Stimulated activated memory B cell treated with anti-CD40 and anti-IgM and Interleukin-4, amounts not matched to agents 10 μg/mL and 1 μg/mL and 100 μg/mL, for 72 hours (primary cell): ENCODE measurements around the gene IFI27L2.

Experiments
- ATAC-seq: fragments of 150-1000 bp; cut with Tn5 transposase; 2 replicates; pipeline ENCODE4 v1.10.0; 2021
- H3K27ac Mint-ChIP-seq: one replicate; pipeline ENCODE4 v1.8.0; 2022; ENCODE audit warnings: mild to moderate bottlenecking, mixed read lengths
- H3K27me3 Mint-ChIP-seq: one replicate; pipeline ENCODE4 v1.8.0; 2022; ENCODE audit warnings: mixed read lengths
- H3K36me3 Mint-ChIP-seq: one replicate; pipeline ENCODE4 v1.8.0; 2022; ENCODE audit warnings: mixed read lengths
- H3K4me1 Mint-ChIP-seq: one replicate; pipeline ENCODE4 v1.8.0; 2022; ENCODE audit warnings: mixed read lengths
- H3K4me3 Mint-ChIP-seq: one replicate; pipeline ENCODE4 v1.8.0; 2022; ENCODE audit warnings: mild to moderate bottlenecking, moderate library complexity, mixed read lengths
- H3K9me3 Mint-ChIP-seq: one replicate; pipeline ENCODE4 v1.8.0; 2022; ENCODE audit warnings: mixed read lengths

Gene IFI27L2

DNA sequence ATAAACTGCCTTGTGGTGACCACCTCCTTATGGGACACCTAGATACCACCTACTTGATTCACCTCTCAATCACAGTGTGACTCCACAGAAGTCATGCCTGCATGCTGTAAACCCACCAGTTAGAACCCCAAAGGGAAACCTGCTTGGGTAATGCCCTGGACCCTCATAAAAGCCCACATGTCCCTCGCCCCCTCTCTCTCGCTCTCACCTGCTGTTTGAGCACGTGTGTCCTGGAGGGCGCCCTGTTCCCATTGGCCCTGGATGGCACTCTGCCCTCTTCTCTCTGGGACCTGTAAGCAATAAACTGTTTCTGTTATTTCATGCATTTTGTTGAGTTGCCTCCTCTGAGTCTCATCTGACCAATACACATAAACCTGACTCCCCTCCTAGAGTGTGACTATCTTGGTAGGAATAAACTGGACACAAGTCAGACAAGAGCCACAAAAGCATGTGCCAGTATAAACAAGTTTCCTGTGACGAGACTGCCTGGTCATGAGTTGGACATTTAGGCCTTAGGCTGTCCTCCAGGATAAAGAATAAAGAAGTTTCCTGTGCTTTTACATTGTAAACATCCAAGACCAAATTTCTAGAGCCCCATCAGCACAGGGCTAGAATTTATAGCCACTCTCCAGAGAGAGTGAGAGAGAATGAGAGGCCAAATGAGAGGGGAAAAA, 8.6 kb downstream of the IFI27L2 start:
- Mint-ChIP-seq H3K27me3 (peaks cover 25% of the 10 kb centered on the region), H3K4me3 (no peak overlapping the region), H3K9me3 (peaks cover 12% of the 10 kb centered on the region), H3K36me3 (no peaks in the 10 kb centered on the region), H3K27ac (no peak overlapping the region), H3K4me1 (no peaks in the 10 kb centered on the region)
- ATAC-seq, result no peak

DNA sequence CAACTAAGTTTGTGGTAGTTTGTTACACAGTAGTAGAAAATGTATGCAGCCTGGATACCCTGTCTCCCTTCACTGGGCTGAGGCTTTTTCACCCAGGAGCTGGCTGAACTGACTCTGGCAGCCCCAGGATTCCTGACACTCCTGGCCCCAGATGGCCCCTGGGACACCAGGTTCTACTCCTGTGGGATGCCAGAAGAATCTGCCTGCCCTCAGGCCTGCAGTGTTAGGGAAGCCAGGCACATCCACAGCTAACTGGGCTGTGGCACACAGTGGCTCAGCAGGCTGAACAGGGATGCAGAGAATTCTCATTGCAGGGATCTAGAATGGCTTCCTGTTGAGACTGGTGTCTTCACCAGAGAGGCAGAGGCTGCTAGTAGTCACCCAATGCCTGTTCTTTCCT, 10.3 kb downstream of the IFI27L2 start:
- ATAC-seq, result no peak

DNA sequence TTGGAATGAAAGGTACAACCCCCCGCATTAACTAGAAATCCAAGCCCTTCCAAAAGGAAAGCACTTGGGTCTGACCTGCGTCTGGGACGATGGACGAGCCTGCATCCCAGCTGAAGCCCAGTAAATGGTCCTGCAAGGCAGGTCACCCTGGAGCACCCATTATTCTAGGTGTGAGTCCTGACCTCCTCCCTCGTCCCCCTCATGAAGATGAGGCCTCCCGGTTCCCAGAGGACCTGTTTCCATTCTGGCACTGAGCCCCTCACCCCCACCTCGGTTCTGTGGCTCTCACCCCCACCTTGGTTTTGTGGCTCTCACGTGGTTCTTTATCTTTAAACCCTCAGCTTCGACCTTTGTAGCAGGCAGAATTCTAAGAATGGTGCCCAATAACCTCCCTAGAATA, 11.5 kb downstream of the IFI27L2 start:
- H3K36me3 Mint-ChIP-seq, result no peaks in the 10 kb centered on the region
- no peak overlapping the region for H3K4me3 Mint-ChIP-seq
- no peak overlapping the region for H3K27ac Mint-ChIP-seq
- H3K27me3 Mint-ChIP-seq, result peaks cover 55% of the 10 kb centered on the region
- no peaks in the 10 kb centered on the region for H3K4me1 Mint-ChIP-seq
- ATAC-seq, result no peak
- H3K9me3 Mint-ChIP-seq, result peaks cover 12% of the 10 kb centered on the region

More for the DNA sequence above, 10.3 kb downstream of the IFI27L2 start:
- no peak overlapping the region for H3K27ac Mint-ChIP-seq
- H3K4me1 Mint-ChIP-seq, result no peaks in the 10 kb centered on the region
- peaks cover 12% of the 10 kb centered on the region for H3K9me3 Mint-ChIP-seq
- H3K36me3 Mint-ChIP-seq, result no peaks in the 10 kb centered on the region
- H3K4me3 Mint-ChIP-seq, result no peak overlapping the region
- H3K27me3 Mint-ChIP-seq, result peaks cover 43% of the 10 kb centered on the region

DNA sequence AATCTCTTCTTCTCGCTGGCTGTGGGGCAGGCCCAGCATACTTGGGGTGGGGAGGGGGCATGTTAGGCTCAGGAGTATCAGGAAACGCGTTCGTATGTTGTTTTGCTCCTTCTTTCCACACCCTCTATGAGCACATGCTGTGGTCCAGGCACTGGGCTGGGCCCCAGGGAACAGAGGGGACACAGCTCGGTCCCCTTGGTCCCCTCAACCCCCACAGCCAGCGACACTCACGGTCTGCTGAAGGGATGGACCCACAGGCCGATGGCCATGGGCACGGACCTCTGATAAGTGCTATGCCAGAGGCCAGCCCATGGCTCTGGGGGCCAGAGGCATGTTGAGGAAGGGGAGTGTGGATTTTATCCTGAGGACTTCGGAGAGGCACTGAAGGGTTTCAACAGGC, 12.7 kb downstream of the IFI27L2 start:
- Mint-ChIP-seq H3K4me1 (no peaks in the 10 kb centered on the region), H3K27me3 (peaks cover 66% of the 10 kb centered on the region), H3K4me3 (no peak overlapping the region), H3K9me3 (peaks cover 12% of the 10 kb centered on the region), H3K27ac (no peak overlapping the region), H3K36me3 (no peaks in the 10 kb centered on the region)
- ATAC-seq, result peak; percentile 13

DNA sequence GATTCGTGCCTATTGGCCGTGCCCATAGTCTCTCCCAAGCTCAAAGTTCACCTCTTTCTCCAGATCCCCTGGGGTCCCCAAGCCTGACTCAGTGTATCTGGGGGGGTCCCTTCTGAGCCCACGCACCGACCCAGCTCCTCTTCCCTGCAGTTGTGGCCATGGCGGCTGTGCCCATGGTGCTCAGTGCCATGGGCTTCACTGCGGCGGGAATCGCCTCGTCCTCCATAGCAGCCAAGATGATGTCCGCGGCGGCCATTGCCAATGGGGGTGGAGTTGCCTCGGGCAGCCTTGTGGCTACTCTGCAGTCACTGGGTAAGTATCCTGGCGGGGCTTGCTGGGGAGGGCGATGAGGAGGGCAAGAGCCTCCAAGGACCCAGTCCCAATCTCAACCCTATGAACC, 13.8 kb downstream of the IFI27L2 start:
- no peak overlapping the region for H3K4me3 Mint-ChIP-seq
- no peak overlapping the region for H3K27ac Mint-ChIP-seq
- H3K36me3 Mint-ChIP-seq, result no peaks in the 10 kb centered on the region
- ATAC-seq, result no peak
- peaks cover 7% of the 10 kb centered on the region for H3K9me3 Mint-ChIP-seq
- H3K4me1 Mint-ChIP-seq, result no peaks in the 10 kb centered on the region
- H3K27me3 Mint-ChIP-seq, result peaks cover 68% of the 10 kb centered on the region

DNA sequence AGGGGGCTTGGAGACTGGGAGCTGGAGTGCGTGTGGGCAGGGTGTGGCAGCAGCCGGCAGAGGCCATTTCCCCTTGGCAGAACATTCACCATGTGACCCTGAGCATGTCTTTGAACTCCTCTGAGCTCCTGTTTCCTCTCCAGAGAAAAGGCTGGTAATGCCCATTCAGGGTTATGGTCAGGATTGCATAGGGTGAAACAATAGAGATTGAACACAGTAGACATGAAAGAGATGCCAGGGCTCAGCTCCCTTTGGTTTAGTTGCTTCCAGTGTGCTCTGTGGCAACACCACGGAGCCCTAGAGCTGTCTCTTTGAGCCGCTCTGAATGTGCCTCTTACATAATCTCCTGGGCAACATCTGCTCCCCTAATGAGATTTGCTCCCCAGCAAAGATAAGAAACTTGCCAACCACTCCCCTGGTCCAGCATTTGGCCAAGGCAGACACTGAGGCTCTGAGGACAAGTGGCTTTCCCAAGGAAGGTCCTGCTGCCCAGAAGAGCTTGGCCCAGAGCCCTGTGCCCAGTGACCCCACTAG, 14.3 kb downstream of the IFI27L2 start:
- H3K9me3 Mint-ChIP-seq, result peaks cover 5% of the 10 kb centered on the region
- ATAC-seq, result no peak
- H3K36me3 Mint-ChIP-seq, result no peaks in the 10 kb centered on the region
- H3K4me1 Mint-ChIP-seq, result no peaks in the 10 kb centered on the region
- H3K27me3 Mint-ChIP-seq, result peaks cover 68% of the 10 kb centered on the region
- H3K4me3 Mint-ChIP-seq, result no peak overlapping the region
- no peak overlapping the region for H3K27ac Mint-ChIP-seq

DNA sequence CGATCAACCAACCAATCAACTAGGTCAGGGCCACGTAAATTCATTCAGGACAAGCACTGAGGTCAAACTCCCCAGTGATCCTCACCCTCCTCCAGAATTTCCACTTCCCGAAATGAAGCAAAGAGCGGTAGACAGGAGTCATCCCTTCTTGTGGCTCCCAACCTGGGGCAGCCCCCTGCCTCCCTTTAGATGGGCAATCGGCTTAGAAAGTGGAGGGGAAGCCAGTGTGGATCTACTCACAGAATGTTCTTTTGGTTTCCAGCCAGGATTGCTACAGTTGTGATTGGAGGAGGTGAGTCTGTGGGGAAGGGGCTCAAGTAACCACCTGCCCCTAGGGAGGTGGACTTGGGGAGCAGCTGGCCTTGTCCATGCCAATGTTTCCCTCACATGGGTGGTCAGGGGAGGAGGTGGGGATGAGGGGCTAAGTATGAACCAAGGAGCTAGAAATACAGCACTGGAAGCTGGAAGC, 14.8 kb downstream of the IFI27L2 start:
- Mint-ChIP-seq H3K27me3 (peaks cover 68% of the 10 kb centered on the region), H3K4me3 (no peak overlapping the region), H3K36me3 (no peaks in the 10 kb centered on the region), H3K27ac (no peak overlapping the region), H3K4me1 (no peaks in the 10 kb centered on the region), H3K9me3 (peaks cover 3% of the 10 kb centered on the region)
- no peak for ATAC-seq

DNA sequence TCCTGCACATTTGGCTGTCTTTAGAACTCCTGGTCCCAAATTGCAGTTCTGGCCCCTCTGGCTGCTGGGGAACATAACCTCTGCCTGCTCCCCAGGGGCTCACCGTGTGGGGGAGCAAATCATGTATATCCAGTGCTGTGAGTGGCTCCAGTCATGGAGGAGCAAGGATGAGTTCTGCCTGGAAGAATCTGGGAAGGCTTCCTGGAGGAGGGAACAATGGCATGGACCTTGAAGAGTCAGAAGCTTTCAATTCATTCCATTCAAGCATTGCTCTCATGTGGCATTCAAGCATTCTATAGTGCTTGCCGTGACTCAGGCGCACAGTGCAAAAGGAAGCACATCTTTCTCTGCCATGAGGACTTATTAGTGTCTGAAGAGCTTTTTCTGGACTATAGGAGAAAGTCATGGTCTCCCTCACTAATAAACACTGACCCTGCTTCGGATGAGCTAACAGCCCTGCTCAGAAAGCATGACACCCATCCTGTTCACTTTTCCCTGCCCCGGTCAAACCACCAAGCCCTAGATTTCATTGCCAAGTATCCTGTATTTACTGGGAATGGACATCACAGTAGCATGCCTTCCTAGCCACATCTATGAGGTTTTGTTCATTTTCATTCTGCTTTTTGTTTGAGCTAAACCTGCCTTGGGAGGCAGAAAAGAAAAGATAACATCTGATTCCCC, 15.4 kb downstream of the IFI27L2 start:
- Mint-ChIP-seq H3K4me3 (no peak overlapping the region), H3K27ac (no peak overlapping the region), H3K9me3 (no peaks in the 10 kb centered on the region), H3K27me3 (peaks cover 68% of the 10 kb centered on the region), H3K4me1 (no peaks in the 10 kb centered on the region), H3K36me3 (no peaks in the 10 kb centered on the region)
- no peak for ATAC-seq

DNA sequence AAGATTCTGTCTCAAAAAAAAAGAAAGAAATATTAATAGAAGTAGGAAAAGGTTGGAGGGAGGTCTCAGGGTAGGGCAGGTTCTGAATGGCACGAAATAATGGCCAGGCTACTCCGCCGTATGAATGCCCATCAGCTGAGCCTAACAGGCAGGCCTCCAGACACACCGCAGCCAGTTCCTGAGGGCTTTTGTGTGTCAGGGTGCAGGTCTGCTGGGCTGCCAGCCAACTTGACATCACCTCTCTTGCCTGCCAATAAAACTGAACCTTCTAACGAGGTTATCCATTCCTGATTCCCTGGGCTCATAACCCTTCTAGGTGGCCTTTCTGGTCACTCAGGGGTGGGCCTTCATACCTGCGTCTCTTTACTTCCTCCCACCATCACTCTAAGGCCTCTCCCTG, 15.9 kb downstream of the IFI27L2 start:
- Mint-ChIP-seq H3K4me3 (no peak overlapping the region), H3K27ac (no peak overlapping the region), H3K27me3 (peaks cover 68% of the 10 kb centered on the region), H3K36me3 (no peaks in the 10 kb centered on the region), H3K9me3 (no peaks in the 10 kb centered on the region), H3K4me1 (no peaks in the 10 kb centered on the region)
- no peak for ATAC-seq

DNA sequence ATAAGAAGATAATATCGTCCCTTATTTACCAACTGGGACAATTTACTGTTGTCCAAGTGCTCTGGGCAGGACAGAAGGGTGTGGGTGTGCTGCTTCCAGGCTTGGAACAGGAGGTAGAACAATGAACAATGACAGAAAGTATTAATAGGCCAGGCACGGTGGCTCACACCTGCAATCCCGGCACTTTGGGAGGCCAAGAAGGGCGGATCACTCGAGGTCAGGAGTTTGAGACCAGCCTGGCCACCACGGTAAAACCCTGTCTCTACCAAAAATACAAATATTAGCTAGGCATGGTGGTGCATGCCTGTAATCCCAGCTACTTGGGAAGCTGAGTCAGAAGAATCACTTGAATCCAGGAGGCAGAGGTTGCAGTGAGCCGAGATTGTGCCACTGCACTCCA, 16.3 kb downstream of the IFI27L2 start:
- H3K9me3 Mint-ChIP-seq, result no peaks in the 10 kb centered on the region
- no peaks in the 10 kb centered on the region for H3K4me1 Mint-ChIP-seq
- no peaks in the 10 kb centered on the region for H3K36me3 Mint-ChIP-seq
- no peak overlapping the region for H3K27ac Mint-ChIP-seq
- no peak overlapping the region for H3K4me3 Mint-ChIP-seq
- no peak for ATAC-seq
- H3K27me3 Mint-ChIP-seq, result peaks cover 65% of the 10 kb centered on the region

DNA sequence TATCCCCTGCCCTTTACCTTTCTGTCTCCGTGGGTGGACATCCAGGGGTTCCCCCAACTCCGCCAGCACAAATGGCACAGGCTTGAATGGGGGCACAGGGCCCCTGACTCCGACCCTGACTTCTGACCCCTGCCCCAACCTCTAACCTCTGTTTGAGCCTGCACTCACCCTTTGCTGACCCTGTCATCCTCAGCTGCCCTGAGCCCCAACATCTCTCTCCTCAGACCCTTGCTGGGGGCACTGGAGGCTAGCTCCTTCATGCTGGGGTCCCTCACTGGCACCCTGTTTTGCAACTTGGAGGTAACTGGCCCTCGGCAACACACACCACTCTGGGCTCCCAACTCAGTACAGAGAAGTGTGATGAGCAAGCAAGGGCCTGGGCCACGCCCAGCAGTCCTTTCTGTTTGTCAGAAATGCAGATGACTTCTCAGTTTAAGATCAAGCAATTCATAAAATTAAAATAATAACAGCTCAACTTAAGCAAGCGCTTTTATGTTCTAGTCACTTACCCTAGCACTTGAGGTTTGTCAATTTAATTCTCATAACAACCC, 16.8 kb downstream of the IFI27L2 start:
- H3K9me3 Mint-ChIP-seq, result no peaks in the 10 kb centered on the region
- no peak overlapping the region for H3K4me3 Mint-ChIP-seq
- no peaks in the 10 kb centered on the region for H3K36me3 Mint-ChIP-seq
- no peak overlapping the region for H3K27ac Mint-ChIP-seq
- peaks cover 60% of the 10 kb centered on the region for H3K27me3 Mint-ChIP-seq
- ATAC-seq, result no peak
- H3K4me1 Mint-ChIP-seq, result no peaks in the 10 kb centered on the region

DNA sequence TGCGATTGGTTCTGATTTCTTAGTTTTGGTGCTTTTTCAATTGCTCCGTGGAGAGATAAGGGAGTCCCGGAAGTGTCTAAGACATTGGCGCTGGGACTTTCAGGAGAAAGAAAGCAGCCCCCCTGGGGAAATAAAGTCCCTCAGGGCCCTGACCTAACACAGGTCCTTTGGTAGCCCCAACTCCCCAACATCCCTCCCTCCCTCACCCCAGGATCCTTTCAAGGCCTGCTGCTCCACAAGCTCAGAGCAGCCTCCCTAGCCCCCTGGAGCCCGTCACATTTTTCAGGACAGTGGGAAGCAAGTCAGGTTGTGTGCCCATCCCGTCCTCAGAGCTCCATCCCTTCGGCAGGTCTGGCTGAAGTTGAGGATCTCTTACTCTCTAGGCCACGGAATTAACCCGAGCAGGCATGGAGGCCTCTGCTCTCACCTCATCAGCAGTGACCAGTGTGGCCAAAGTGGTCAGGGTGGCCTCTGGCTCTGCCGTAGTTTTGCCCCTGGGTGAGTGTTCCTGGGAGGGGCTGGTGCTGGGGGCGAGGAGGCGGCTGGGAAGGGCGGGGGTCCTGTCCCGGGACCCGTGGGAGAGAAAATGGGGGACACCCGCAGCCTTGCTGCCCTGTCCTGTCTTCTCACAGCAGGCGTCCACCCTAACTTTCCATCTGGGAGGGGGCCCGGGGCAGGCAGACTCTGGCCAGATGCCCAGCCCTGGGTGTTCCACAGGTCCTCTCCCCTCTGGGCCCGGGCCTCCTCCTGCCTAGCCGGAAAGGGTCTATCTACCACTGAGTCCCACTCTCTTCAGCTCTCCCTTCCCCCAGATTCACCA, 17.9 kb downstream of the IFI27L2 start:
- ATAC-seq, result no peak
- Mint-ChIP-seq H3K9me3 (no peaks in the 10 kb centered on the region), H3K27ac (no peak overlapping the region), H3K4me1 (no peaks in the 10 kb centered on the region), H3K27me3 (peaks cover 49% of the 10 kb centered on the region), H3K4me3 (no peak overlapping the region), H3K36me3 (no peaks in the 10 kb centered on the region)

DNA sequence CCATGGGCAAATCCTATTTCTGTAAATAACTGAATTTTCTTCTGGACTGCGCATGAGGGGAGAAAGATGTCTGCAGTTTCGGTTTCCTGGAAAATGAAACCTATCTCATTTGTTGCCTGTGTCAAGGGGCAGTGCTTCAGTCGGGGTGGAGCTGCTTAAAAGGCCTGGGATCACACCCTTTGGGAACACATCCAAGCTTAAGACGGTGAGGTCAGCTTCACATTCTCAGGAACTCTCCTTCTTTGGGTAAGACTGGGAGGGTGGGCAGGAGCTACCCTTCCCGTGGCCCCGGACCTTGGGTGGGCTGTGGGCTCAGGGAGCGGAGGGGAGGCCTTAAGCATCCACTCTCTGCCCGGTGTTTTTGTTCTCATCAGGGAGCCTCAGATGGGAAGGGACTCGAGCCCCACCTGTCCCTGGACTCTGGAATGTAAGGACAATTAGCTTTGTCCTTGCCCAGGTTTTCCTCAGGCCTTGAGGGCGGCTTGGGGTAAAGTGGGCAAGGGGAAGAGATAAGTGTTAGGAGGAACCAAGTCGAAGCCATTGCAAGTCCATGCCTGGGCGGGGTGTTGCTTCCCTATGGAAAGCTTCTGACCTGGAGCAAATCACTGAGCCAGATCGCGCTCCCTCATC, 18.7 kb downstream of the IFI27L2 start, which contains the start of gene IFI27:
TSS of gene IFI27 (plus strand) at position 185 of the 630 bp plus-strand sequence.
- Mint-ChIP-seq H3K27me3 (peaks cover 41% of the 10 kb centered on the region), H3K36me3 (no peaks in the 10 kb centered on the region), H3K9me3 (no peaks in the 10 kb centered on the region), H3K4me3 (no peak within 1 kb of the TSS), H3K4me1 (no peaks in the 10 kb centered on the region), H3K27ac (no peak within 1 kb of the TSS)
- no peak for ATAC-seq

DNA sequence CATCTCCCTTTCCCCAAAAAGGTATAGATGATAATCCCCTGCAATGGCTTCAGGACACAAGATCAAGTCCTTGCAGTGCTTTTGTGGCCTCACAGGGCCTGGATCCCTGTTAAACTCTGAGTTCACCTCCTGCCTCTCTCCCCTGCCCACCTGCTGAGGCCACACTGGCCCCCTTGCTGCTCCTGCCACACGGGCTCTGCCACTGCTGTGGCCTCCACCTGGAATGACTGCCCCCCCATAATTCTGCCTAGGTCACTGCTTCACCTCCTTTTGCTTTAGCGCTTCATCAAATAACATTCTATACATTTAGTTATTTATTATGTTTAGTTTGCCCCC, 19.5 kb downstream of the IFI27L2 start:
- no peaks in the 10 kb centered on the region for H3K9me3 Mint-ChIP-seq
- no peak overlapping the region for H3K4me3 Mint-ChIP-seq
- peaks cover 33% of the 10 kb centered on the region for H3K27me3 Mint-ChIP-seq
- no peaks in the 10 kb centered on the region for H3K4me1 Mint-ChIP-seq
- ATAC-seq, result no peak
- no peaks in the 10 kb centered on the region for H3K36me3 Mint-ChIP-seq
- H3K27ac Mint-ChIP-seq, result no peak overlapping the region

DNA sequence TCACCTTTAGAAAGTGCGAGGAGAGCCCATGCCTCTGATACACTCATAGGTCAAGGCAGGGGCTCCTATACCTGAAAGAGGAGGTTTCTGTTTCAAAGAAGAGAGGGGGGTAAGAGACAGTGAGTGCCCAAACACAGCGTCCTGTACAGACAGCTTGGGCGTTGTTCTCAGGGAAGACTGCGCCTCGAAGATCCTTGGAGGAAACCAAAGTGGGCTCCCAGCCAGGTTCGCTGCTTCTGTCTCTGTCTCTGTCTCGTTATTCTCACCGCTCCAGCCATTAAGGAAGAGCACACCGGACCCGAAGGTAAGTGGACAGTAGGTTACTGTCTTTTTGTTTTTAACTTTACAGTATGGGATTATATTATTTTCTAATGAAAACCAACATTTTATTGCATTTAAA, 24.7 kb downstream of the IFI27L2 start:
- Mint-ChIP-seq H3K27ac (no peak overlapping the region), H3K4me3 (no peak overlapping the region), H3K4me1 (no peaks in the 10 kb centered on the region), H3K27me3 (no peaks in the 10 kb centered on the region), H3K9me3 (no peaks in the 10 kb centered on the region), H3K36me3 (no peaks in the 10 kb centered on the region)
- no peak for ATAC-seq
